ENCODE results near the gene S100A7.

S100A7 gene

GRCh38 chr1:153460551-153460950, at the start of gene S100A7:
Gene S100A7 (minus strand): TSS chr1:153460651. CDS start chr1:153459013, 1,638 bp downstream.
- Histone ChIP-seq H3K4me3 (ENCODE audit: low read length) (no peak within 1 kb of the TSS), H3K9me3 (ENCODE audit: low read length) (no peaks in the 10 kb centered on the region), H3K4me1 (ENCODE audit: insufficient read depth, low read length) (no peaks in the 10 kb centered on the region), H2AFZ (ENCODE audit: low read depth, low read length) (no peak within 1 kb of the TSS), H3K27me3 (ENCODE audit: insufficient read depth, low read length) (peaks cover 16% of the 10 kb centered on the region), H3K36me3 (ENCODE audit: insufficient read depth, low read length) (no peaks in the 10 kb centered on the region)

GRCh38 chr1:153509729-153510354, 49.4 kb upstream of the S100A7 start:
- Histone ChIP-seq H3K9me3 (ENCODE audit: low read length) (no peaks in the 10 kb centered on the region), H3K4me1 (ENCODE audit: insufficient read depth, low read length) (no peaks in the 10 kb centered on the region), H3K27me3 (ENCODE audit: insufficient read depth, low read length) (peaks cover 5% of the 10 kb centered on the region), H3K36me3 (ENCODE audit: insufficient read depth, low read length) (no peaks in the 10 kb centered on the region), H3K4me3 (ENCODE audit: low read length) (no peak overlapping the region), H2AFZ (ENCODE audit: low read depth, low read length) (no peak overlapping the region)

GRCh38 chr1:153509036-153509435, 48.6 kb upstream of the S100A7 start:
- Histone ChIP-seq H3K27me3 (ENCODE audit: insufficient read depth, low read length) (peaks cover 5% of the 10 kb centered on the region), H3K36me3 (ENCODE audit: insufficient read depth, low read length) (no peaks in the 10 kb centered on the region), H3K9me3 (ENCODE audit: low read length) (no peaks in the 10 kb centered on the region), H3K4me1 (ENCODE audit: insufficient read depth, low read length) (no peaks in the 10 kb centered on the region), H2AFZ (ENCODE audit: low read depth, low read length) (no peak overlapping the region), H3K4me3 (ENCODE audit: low read length) (no peak overlapping the region)

GRCh38 chr1:153507926-153508583, 47.6 kb upstream of the S100A7 start:
- no peak overlapping the region for H2AFZ ChIP-seq (ENCODE audit: low read depth, low read length)
- no peaks in the 10 kb centered on the region for H3K9me3 ChIP-seq (ENCODE audit: low read length)
- no peak overlapping the region for H3K4me3 ChIP-seq (ENCODE audit: low read length)
- H3K4me1 ChIP-seq (ENCODE audit: insufficient read depth, low read length), result no peaks in the 10 kb centered on the region
- no peaks in the 10 kb centered on the region for H3K36me3 ChIP-seq (ENCODE audit: insufficient read depth, low read length)
- peaks cover 5% of the 10 kb centered on the region for H3K27me3 ChIP-seq (ENCODE audit: insufficient read depth, low read length)

- H3K36me3 ChIP-seq (ENCODE audit: insufficient read depth, low read length), result no peaks in the 10 kb centered on the region
- H3K9me3 ChIP-seq (ENCODE audit: low read length), result no peaks in the 10 kb centered on the region
- H3K27me3 ChIP-seq (ENCODE audit: insufficient read depth, low read length), result peaks cover 2% of the 10 kb centered on the region
- H3K4me3 ChIP-seq (ENCODE audit: low read length), result no peak overlapping the region
- H2AFZ ChIP-seq (ENCODE audit: low read depth, low read length), result no peak overlapping the region
- H3K4me1 ChIP-seq (ENCODE audit: insufficient read depth, low read length), result no peaks in the 10 kb centered on the region
Observed at GRCh38 chr1:153506831-153507413, 46.5 kb upstream of the S100A7 start.

GRCh38 chr1:153506386-153506785, 45.9 kb upstream of the S100A7 start:
- H3K9me3 ChIP-seq (ENCODE audit: low read length), result no peaks in the 10 kb centered on the region
- peaks cover 2% of the 10 kb centered on the region for H3K27me3 ChIP-seq (ENCODE audit: insufficient read depth, low read length)
- no peaks in the 10 kb centered on the region for H3K36me3 ChIP-seq (ENCODE audit: insufficient read depth, low read length)
- no peaks in the 10 kb centered on the region for H3K4me1 ChIP-seq (ENCODE audit: insufficient read depth, low read length)
- H3K4me3 ChIP-seq (ENCODE audit: low read length), result no peak overlapping the region
- H2AFZ ChIP-seq (ENCODE audit: low read depth, low read length), result no peak overlapping the region

- peaks cover 2% of the 10 kb centered on the region for H3K27me3 ChIP-seq (ENCODE audit: insufficient read depth, low read length)
- no peaks in the 10 kb centered on the region for H3K4me1 ChIP-seq (ENCODE audit: insufficient read depth, low read length)
- H3K9me3 ChIP-seq (ENCODE audit: low read length), result no peaks in the 10 kb centered on the region
- no peak overlapping the region for H3K4me3 ChIP-seq (ENCODE audit: low read length)
- no peak overlapping the region for H2AFZ ChIP-seq (ENCODE audit: low read depth, low read length)
- no peaks in the 10 kb centered on the region for H3K36me3 ChIP-seq (ENCODE audit: insufficient read depth, low read length)
Observed at GRCh38 chr1:153505576-153505975, 45.1 kb upstream of the S100A7 start.

- H3K27me3 ChIP-seq (ENCODE audit: insufficient read depth, low read length), result peaks cover 9% of the 10 kb centered on the region
- H3K4me3 ChIP-seq (ENCODE audit: low read length), result no peak overlapping the region
- H3K4me1 ChIP-seq (ENCODE audit: insufficient read depth, low read length), result no peaks in the 10 kb centered on the region
- no peak overlapping the region for H2AFZ ChIP-seq (ENCODE audit: low read depth, low read length)
- no peaks in the 10 kb centered on the region for H3K9me3 ChIP-seq (ENCODE audit: low read length)
- H3K36me3 ChIP-seq (ENCODE audit: insufficient read depth, low read length), result no peaks in the 10 kb centered on the region
Observed at GRCh38 chr1:153503766-153504165, 43.3 kb upstream of the S100A7 start.

- Histone ChIP-seq H3K27me3 (ENCODE audit: insufficient read depth, low read length) (peaks cover 6% of the 10 kb centered on the region), H3K4me3 (ENCODE audit: low read length) (no peak overlapping the region), H3K4me1 (ENCODE audit: insufficient read depth, low read length) (peaks cover 1% of the 10 kb centered on the region), H3K36me3 (ENCODE audit: insufficient read depth, low read length) (no peaks in the 10 kb centered on the region), H2AFZ (ENCODE audit: low read depth, low read length) (no peak overlapping the region), H3K9me3 (ENCODE audit: low read length) (no peaks in the 10 kb centered on the region)
Observed at GRCh38 chr1:153498746-153499145, 38.3 kb upstream of the S100A7 start.

- Histone ChIP-seq H2AFZ (ENCODE audit: low read depth, low read length) (no peak overlapping the region), H3K36me3 (ENCODE audit: insufficient read depth, low read length) (no peaks in the 10 kb centered on the region), H3K4me1 (ENCODE audit: insufficient read depth, low read length) (peaks cover 6% of the 10 kb centered on the region), H3K27me3 (ENCODE audit: insufficient read depth, low read length) (peaks cover 9% of the 10 kb centered on the region), H3K4me3 (ENCODE audit: low read length) (no peak overlapping the region), H3K9me3 (ENCODE audit: low read length) (no peaks in the 10 kb centered on the region)
Observed at GRCh38 chr1:153495536-153495935, 35.1 kb upstream of the S100A7 start.

- H2AFZ ChIP-seq (ENCODE audit: low read depth, low read length), result no peak overlapping the region
- H3K4me3 ChIP-seq (ENCODE audit: low read length), result no peak overlapping the region
- peaks cover 9% of the 10 kb centered on the region for H3K27me3 ChIP-seq (ENCODE audit: insufficient read depth, low read length)
- H3K36me3 ChIP-seq (ENCODE audit: insufficient read depth, low read length), result no peaks in the 10 kb centered on the region
- peaks cover 6% of the 10 kb centered on the region for H3K4me1 ChIP-seq (ENCODE audit: insufficient read depth, low read length)
- no peaks in the 10 kb centered on the region for H3K9me3 ChIP-seq (ENCODE audit: low read length)
Observed at GRCh38 chr1:153494976-153495535, 34.6 kb upstream of the S100A7 start.

- Histone ChIP-seq H3K36me3 (ENCODE audit: insufficient read depth, low read length) (no peaks in the 10 kb centered on the region), H3K27me3 (ENCODE audit: insufficient read depth, low read length) (peaks cover 2% of the 10 kb centered on the region), H3K9me3 (ENCODE audit: low read length) (no peaks in the 10 kb centered on the region), H3K4me3 (ENCODE audit: low read length) (no peak overlapping the region), H3K4me1 (ENCODE audit: insufficient read depth, low read length) (peaks cover 6% of the 10 kb centered on the region), H2AFZ (ENCODE audit: low read depth, low read length) (no peak overlapping the region)
Observed at GRCh38 chr1:153493343-153493960, 33.0 kb upstream of the S100A7 start.

Data from neuron (in vitro differentiated cells).